HCT116 (cell line): Measurements from ENCODE around the gene KIRREL3. TPM values are rescaled to one million over a fixed set of nuclear protein-coding genes. Genes with fewer than 3 reads are reported as not detected.

Source experiments
- ATAC-seq: fragments of 200-7000 bp; cut with Tn5 transposase; 2 replicates; pipeline ENCODE4 v1.9.1; 2020; ENCODE audit warnings: mild to moderate bottlenecking, moderate library complexity
- BruUV-seq: library from RNA; stranded (reverse); fragments of 400-500 nt; replicated peaks from 2 replicates; lab custom pipeline; 2021; lab: Mats Ljungman, UMichigan
- CTCF ChIA-PET: fragments of 300-600 bp; sonication (Branson Sonifier 250); formaldehyde crosslinking; loops from one replicate; lab custom pipeline; 2021; ENCODE audit warnings: antibody characterized with exemption; lab: Charles Lee
- POLR2A ChIA-PET: fragments of 300-600, 350-600 bp; sonication (Branson Sonifier 250); formaldehyde crosslinking; loops from one replicate; lab custom pipeline; 2021; ENCODE audit warnings: antibody characterized with exemption; lab: Charles Lee
- RAD21 ChIA-PET, 2 experiments: fragments of 300-600 bp; sonication (Branson Sonifier 250); formaldehyde crosslinking; loops; one replicate each; lab custom pipeline; 2023; ENCODE audit warnings: low total read pairs in 2 of 2; ENCODE audit not compliant: uncharacterized antibody in 2 of 2, unreplicated experiment in 2 of 2, low non-redundant PET in 1 of 2; lab: Charles Lee
- DNase-seq: peaks from one replicate; pipeline ENCODE4 v3.0.0-alpha.2; 2010; ENCODE audit warnings: low read depth, low spot score
- H2AFZ ChIP-seq: fragments of 200-600 bp; shearing (Covaris generic), sonication (generic); 2 replicates; pipeline ENCODE4 v1.6.1; 2017; ENCODE audit warnings: low read depth, mixed run types, mixed read lengths, antibody characterized with exemption, low read length; ENCODE audit not compliant: poor library complexity, severe bottlenecking
- H3K27ac ChIP-seq: 2 replicates; pipeline ENCODE4 v1.5.1; 2012; ENCODE audit warnings: low read depth, low read length
- H3K27me3 ChIP-seq: fragments of 200-600 bp; sonication (generic); 2 replicates; pipeline ENCODE4 v1.6.1; 2016; ENCODE audit warnings: mixed run types, low read length, mixed read lengths; ENCODE audit not compliant: insufficient read depth
- H3K36me3 ChIP-seq, 2 experiments: fragments of 200-500 bp in 1 of 2; fragments of 200-600 bp in 1 of 2; sonication (Bioruptor generic) in 1 of 2; sonication (generic) in 1 of 2; 2 replicates each; pipeline versions ENCODE4 v1.5.1 to v1.6.1; 2014 to 2016; ENCODE audit warnings: low read length in 2 of 2, inconsistent platforms in 1 of 2, mixed read lengths in 1 of 2, mixed run types in 1 of 2; ENCODE audit not compliant: insufficient read depth in 2 of 2, control insufficient read depth in 1 of 2
- H3K4me1 ChIP-seq, 2 experiments: fragments of 200-600 bp in 1 of 2; sonication (generic) in 1 of 2; 2 replicates each; pipeline versions ENCODE4 v1.5.1 to v1.6.1; 2012 to 2017; ENCODE audit warnings: low read length in 2 of 2, inconsistent platforms in 1 of 2, mild to moderate bottlenecking in 1 of 2, mixed read lengths in 1 of 2, mixed run types in 1 of 2, moderate library complexity in 1 of 2; ENCODE audit not compliant: insufficient read depth in 2 of 2, control insufficient read depth in 1 of 2
- H3K4me2 ChIP-seq: fragments of 200-600 bp; sonication (generic); 2 replicates; pipeline ENCODE4 v1.6.1; 2017; ENCODE audit warnings: mixed run types, low read length, mixed read lengths
- H3K4me3 ChIP-seq, 2 experiments: fragments of 200-600 bp in 1 of 2; sonication (generic) in 1 of 2; replicated peaks in 1 of 2; 2 replicates each; pipeline ENCODE4 v1.5.1; 2011 to 2016; ENCODE audit warnings: low read length in 2 of 2, control low read depth in 1 of 2, low read depth in 1 of 2, mild to moderate bottlenecking in 1 of 2, mixed read lengths in 1 of 2, mixed run types in 1 of 2
- H3K79me2 ChIP-seq: fragments of 200-600 bp; sonication (generic); 2 replicates; pipeline ENCODE4 v1.6.1; 2017; ENCODE audit warnings: mild to moderate bottlenecking, mixed run types, low read length, moderate library complexity, mixed read lengths; ENCODE audit not compliant: insufficient read depth
- H3K9ac ChIP-seq: fragments of 200-600 bp; sonication (generic); 2 replicates; pipeline ENCODE4 v1.6.1; 2016; ENCODE audit warnings: low read length, mixed read lengths
- H3K9me2 ChIP-seq: fragments of 200-600 bp; sonication (generic), shearing (Covaris generic); 2 replicates; pipeline ENCODE4 v1.6.1; 2017; ENCODE audit warnings: mixed run types, mild to moderate bottlenecking, moderate library complexity; ENCODE audit not compliant: insufficient read depth
- H3K9me3 ChIP-seq, 2 experiments: fragments of 200-500 bp in 1 of 2; fragments of 200-600 bp in 1 of 2; sonication (Bioruptor generic) in 1 of 2; sonication (generic) in 1 of 2; 2 replicates each; pipeline ENCODE4 v1.6.1; 2014 to 2017; ENCODE audit warnings: low read length in 2 of 2, mixed read lengths in 2 of 2, inconsistent platforms in 1 of 2, low read depth in 1 of 2, mild to moderate bottlenecking in 1 of 2, mixed run types in 1 of 2, moderate library complexity in 1 of 2; ENCODE audit not compliant: control insufficient read depth in 1 of 2, insufficient read depth in 1 of 2
- H4K20me1 ChIP-seq: fragments of 200-600 bp; sonication (generic), shearing (Covaris generic); 2 replicates; pipeline ENCODE4 v1.6.1; 2017; ENCODE audit warnings: mixed run types, mild to moderate bottlenecking, moderate library complexity; ENCODE audit not compliant: insufficient read depth
- CEBPB ChIP-seq: IDR thresholded peaks from 2 replicates; pipeline ENCODE4 v1.6.1; 2012; ENCODE audit warnings: low read depth
- ELF1 ChIP-seq: IDR thresholded peaks from 2 replicates; pipeline ENCODE4 v1.6.1; 2012; ENCODE audit warnings: low read depth, borderline replicate concordance
- EZH2phosphoT487 ChIP-seq: fragments of 200-600 bp; IDR thresholded peaks from 2 replicates; pipeline ENCODE4 v1.6.1; 2018; ENCODE audit warnings: antibody characterized with exemption, borderline replicate concordance
- POLR2A ChIP-seq: IDR thresholded peaks from 2 replicates; pipeline ENCODE4 v1.7.0; 2011; ENCODE audit warnings: borderline replicate concordance; ENCODE audit not compliant: insufficient read depth, insufficient read length; ENCODE audit errors: extremely low read depth
- SIN3A ChIP-seq: IDR thresholded peaks from 2 replicates; pipeline ENCODE4 v1.6.1; 2012; ENCODE audit warnings: low read depth
- TCF7L2 ChIP-seq: IDR thresholded peaks from 2 replicates; pipeline ENCODE4 v1.7.0; 2011; ENCODE audit warnings: borderline replicate concordance, inconsistent platforms; ENCODE audit not compliant: insufficient read depth, insufficient read length; ENCODE audit errors: extremely low read depth
- YY1 ChIP-seq: IDR thresholded peaks from 2 replicates; pipeline ENCODE4 v1.6.1; 2011; ENCODE audit warnings: low read length, low read depth, moderate library complexity, mild to moderate bottlenecking; ENCODE audit not compliant: insufficient replicate concordance; ENCODE audit errors: extremely low read depth
- ZNF274 ChIP-seq: fragments of 200-500 bp; sonication (Bioruptor generic); IDR thresholded peaks from 2 replicates; pipeline ENCODE4 v1.6.1; 2014; ENCODE audit warnings: mild to moderate bottlenecking, low read depth, low read length, inconsistent platforms
- intact Hi-C: fragments of 100-400 bp; cut with micrococcal nuclease; formaldehyde crosslinking; loops from 2 replicates; pipeline ENCODE4 v1.10.0; 2022
- total RNA-seq: library from RNA; stranded (reverse); gene quantifications from one replicate; pipeline ENCODE4 v1.2.1, GENCODE V29; 2021; ENCODE audit not compliant: unreplicated experiment
- TF ChIP-seq, protein P1 (sequence below): IDR thresholded peaks from 2 replicates; pipeline ENCODE4 v1.6.1; 2012
- TF ChIP-seq, protein P2 (sequence below): IDR thresholded peaks from 2 replicates; pipeline ENCODE4 v1.6.1; 2011; ENCODE audit warnings: mild to moderate bottlenecking, low read length, moderate library complexity; ENCODE audit not compliant: insufficient replicate concordance; ENCODE audit errors: extremely low read depth
- TF ChIP-seq, protein P3 (sequence below): IDR thresholded peaks from 2 replicates; pipeline ENCODE4 v1.6.1; 2012; ENCODE audit warnings: low read depth
- TF ChIP-seq, protein P4 (sequence below), 3 experiments: fragments of 200-600 bp in 1 of 3; sonication (generic) in 1 of 3; IDR thresholded peaks in 2 of 3; conservative IDR thresholded peaks in 1 of 3; 2 replicates each; pipeline ENCODE4 v1.5.1; 2012 to 2017; ENCODE audit warnings: low read depth in 2 of 3, low read length in 2 of 3, antibody characterized with exemption in 1 of 3, borderline replicate concordance in 1 of 3, control low read depth in 1 of 3, mild to moderate bottlenecking in 1 of 3, mixed read lengths in 1 of 3, mixed run types in 1 of 3, moderate library complexity in 1 of 3; ENCODE audit not compliant: insufficient read depth in 1 of 3

KIRREL3 gene
- total RNA-seq, 1 experiment from 2014 or later: not detected

DNA sequence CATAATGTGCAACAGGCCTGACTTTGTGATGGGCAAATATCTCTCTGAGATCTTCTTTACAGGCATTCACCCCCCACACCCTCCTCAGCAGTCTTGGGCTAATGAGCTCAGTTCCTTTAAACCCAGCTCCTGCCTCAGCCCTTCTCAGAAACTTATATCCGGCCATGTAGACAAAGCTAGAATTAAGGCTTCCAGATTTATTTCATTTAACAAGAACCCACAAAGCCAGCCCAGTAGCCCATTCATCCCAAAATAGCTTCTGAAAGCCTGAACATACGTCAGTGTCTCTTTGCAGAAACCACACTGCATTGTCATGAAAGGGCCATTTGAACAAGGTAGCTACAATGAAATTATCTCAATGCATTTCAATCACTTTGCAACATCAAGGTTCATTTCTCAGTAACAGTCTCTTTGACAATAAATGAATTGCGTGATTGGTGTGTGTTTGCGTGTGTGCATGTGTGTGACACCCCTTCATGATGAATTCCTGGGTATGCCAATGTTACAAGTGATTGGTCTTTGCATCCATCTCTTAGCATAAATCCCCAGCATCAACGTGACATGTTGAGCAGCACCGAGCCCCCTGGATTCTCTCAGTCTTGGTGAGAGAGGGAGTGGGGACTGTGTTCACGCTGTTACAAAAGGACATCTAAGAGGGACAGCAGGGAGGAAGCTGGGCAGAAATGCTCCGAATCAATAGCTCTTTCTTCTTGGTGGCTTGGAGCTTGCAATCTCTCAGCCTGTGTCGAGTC lies 299.6 kb downstream of the KIRREL3 start:
- no peak for TF ChIP-seq YY1
- TF ChIP-seq, protein P1, sequence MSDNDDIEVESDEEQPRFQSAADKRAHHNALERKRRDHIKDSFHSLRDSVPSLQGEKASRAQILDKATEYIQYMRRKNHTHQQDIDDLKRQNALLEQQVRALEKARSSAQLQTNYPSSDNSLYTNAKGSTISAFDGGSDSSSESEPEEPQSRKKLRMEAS: no peak
- no peak for TF ChIP-seq ELF1
- no peak for TF ChIP-seq TCF7L2
- TF ChIP-seq, protein P2, sequence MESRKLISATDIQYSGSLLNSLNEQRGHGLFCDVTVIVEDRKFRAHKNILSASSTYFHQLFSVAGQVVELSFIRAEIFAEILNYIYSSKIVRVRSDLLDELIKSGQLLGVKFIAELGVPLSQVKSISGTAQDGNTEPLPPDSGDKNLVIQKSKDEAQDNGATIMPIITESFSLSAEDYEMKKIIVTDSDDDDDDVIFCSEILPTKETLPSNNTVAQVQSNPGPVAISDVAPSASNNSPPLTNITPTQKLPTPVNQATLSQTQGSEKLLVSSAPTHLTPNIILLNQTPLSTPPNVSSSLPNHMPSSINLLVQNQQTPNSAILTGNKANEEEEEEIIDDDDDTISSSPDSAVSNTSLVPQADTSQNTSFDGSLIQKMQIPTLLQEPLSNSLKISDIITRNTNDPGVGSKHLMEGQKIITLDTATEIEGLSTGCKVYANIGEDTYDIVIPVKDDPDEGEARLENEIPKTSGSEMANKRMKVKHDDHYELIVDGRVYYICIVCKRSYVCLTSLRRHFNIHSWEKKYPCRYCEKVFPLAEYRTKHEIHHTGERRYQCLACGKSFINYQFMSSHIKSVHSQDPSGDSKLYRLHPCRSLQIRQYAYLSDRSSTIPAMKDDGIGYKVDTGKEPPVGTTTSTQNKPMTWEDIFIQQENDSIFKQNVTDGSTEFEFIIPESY: no peak
- no peak for TF ChIP-seq CEBPB
- TF ChIP-seq, protein P3, sequence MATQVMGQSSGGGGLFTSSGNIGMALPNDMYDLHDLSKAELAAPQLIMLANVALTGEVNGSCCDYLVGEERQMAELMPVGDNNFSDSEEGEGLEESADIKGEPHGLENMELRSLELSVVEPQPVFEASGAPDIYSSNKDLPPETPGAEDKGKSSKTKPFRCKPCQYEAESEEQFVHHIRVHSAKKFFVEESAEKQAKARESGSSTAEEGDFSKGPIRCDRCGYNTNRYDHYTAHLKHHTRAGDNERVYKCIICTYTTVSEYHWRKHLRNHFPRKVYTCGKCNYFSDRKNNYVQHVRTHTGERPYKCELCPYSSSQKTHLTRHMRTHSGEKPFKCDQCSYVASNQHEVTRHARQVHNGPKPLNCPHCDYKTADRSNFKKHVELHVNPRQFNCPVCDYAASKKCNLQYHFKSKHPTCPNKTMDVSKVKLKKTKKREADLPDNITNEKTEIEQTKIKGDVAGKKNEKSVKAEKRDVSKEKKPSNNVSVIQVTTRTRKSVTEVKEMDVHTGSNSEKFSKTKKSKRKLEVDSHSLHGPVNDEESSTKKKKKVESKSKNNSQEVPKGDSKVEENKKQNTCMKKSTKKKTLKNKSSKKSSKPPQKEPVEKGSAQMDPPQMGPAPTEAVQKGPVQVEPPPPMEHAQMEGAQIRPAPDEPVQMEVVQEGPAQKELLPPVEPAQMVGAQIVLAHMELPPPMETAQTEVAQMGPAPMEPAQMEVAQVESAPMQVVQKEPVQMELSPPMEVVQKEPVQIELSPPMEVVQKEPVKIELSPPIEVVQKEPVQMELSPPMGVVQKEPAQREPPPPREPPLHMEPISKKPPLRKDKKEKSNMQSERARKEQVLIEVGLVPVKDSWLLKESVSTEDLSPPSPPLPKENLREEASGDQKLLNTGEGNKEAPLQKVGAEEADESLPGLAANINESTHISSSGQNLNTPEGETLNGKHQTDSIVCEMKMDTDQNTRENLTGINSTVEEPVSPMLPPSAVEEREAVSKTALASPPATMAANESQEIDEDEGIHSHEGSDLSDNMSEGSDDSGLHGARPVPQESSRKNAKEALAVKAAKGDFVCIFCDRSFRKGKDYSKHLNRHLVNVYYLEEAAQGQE: no peak
- no peak for TF ChIP-seq EZH2phosphoT487
- no peak for TF ChIP-seq POLR2A
- TF ChIP-seq, protein P4, sequence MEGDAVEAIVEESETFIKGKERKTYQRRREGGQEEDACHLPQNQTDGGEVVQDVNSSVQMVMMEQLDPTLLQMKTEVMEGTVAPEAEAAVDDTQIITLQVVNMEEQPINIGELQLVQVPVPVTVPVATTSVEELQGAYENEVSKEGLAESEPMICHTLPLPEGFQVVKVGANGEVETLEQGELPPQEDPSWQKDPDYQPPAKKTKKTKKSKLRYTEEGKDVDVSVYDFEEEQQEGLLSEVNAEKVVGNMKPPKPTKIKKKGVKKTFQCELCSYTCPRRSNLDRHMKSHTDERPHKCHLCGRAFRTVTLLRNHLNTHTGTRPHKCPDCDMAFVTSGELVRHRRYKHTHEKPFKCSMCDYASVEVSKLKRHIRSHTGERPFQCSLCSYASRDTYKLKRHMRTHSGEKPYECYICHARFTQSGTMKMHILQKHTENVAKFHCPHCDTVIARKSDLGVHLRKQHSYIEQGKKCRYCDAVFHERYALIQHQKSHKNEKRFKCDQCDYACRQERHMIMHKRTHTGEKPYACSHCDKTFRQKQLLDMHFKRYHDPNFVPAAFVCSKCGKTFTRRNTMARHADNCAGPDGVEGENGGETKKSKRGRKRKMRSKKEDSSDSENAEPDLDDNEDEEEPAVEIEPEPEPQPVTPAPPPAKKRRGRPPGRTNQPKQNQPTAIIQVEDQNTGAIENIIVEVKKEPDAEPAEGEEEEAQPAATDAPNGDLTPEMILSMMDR (IDR thresholded peaks at IDR 0.05 in 2 of 3, conservative IDR thresholded peaks at IDR 0.05 in 1 of 3; ENCODE audit: borderline replicate concordance in 1 of 3, insufficient read depth in 1 of 3, low read depth in 2 of 3, low read length in 2 of 3): no peak
- TF ChIP-seq ZNF274: no peak
- no peak for TF ChIP-seq SIN3A
- BruUV-seq: no TSS peak
- POLR2A ChIA-PET: no interaction called here
- no peak overlapping the region for H3K4me2 ChIP-seq
- no peaks in the 10 kb centered on the region for H3K4me1 ChIP-seq
- H3K4me3 ChIP-seq: no peak overlapping the region
- CTCF ChIA-PET: no interaction called here
- H3K9me2 ChIP-seq: no peaks in the 10 kb centered on the region
- RAD21 ChIA-PET: no interaction called here
- ATAC-seq (no peak), DNase-seq (no peak)
- no peak overlapping the region for H3K27ac ChIP-seq
- no peak overlapping the region for H3K9ac ChIP-seq
- intact Hi-C loops: no loop called here
- H3K79me2 ChIP-seq: no peaks in the 10 kb centered on the region
- H3K36me3 ChIP-seq: no peaks in the 10 kb centered on the region
- H4K20me1 ChIP-seq: no peaks in the 10 kb centered on the region
- no peaks in the 10 kb centered on the region for H3K9me3 ChIP-seq
- no peak overlapping the region for H2AFZ ChIP-seq
- H3K27me3 ChIP-seq: peaks cover 47% of the 10 kb centered on the region; the same call in 1 of the 2 replicates
